ENCODE results near the gene LNP1. TPM values are rescaled to one million over a fixed set of nuclear protein-coding genes. Genes with fewer than 3 reads are reported as not detected.

The LNP1 gene
- total and polyA plus RNA-seq, 7 donors: 0.69 to 3.6 (median 2.9) TPM

- Histone ChIP-seq H3K9me3 (no peaks in the 10 kb centered on the region), H3K4me3 (no peak overlapping the region), H3K27ac (no peak overlapping the region), H3K27me3 (no peaks in the 10 kb centered on the region), H3K36me3 (peaks cover 3 to 73% (median 22%) of the 10 kb centered on the region in 4 donors), H3K4me1 (no peaks in the 10 kb centered on the region)
- DNase-seq: no peak
- TF ChIP-seq CTCF (IDR thresholded peaks at IDR 0.05) (no peak), POLR2A (IDR thresholded peaks at IDR 0.05) (no peak), EP300 (IDR thresholded peaks at IDR 0.05) (no peak), POLR2AphosphoS5 (IDR thresholded peaks at IDR 0.05) (no peak)
- WGBS, 2 donors: 94% methylated on average over 3 of the region's 3 CpGs
- intact Hi-C loops (cut with DNase I): no loop called here
These were observed 36.9 kb upstream of the LNP1 start for GRCh38 chr3:100364421-100364820.

GRCh38 chr3:100366424-100366823 is 34.9 kb upstream of the LNP1 start:
- intact Hi-C loops (cut with DNase I): no loop called here
- no peak for TF ChIP-seq CTCF (IDR thresholded peaks at IDR 0.05)
- no peak for TF ChIP-seq EP300 (IDR thresholded peaks at IDR 0.05)
- no peak for TF ChIP-seq POLR2A (IDR thresholded peaks at IDR 0.05)
- no peak for TF ChIP-seq POLR2AphosphoS5 (IDR thresholded peaks at IDR 0.05)
- H3K36me3 ChIP-seq: peaks cover 6 to 90% (median 24%) of the 10 kb centered on the region in 4 donors
- H3K27me3 ChIP-seq: no peaks in the 10 kb centered on the region
- H3K4me3 ChIP-seq: no peak overlapping the region
- H3K27ac ChIP-seq: no peak overlapping the region
- 79 to 89% methylated on average over 2 of the region's 2 CpGs for WGBS, 2 donors
- no peak for DNase-seq
- no peaks in the 10 kb centered on the region for H3K9me3 ChIP-seq
- H3K4me1 ChIP-seq: no peaks in the 10 kb centered on the region

GRCh38 chr3:100368441-100368840 is 32.9 kb upstream of the LNP1 start:
- 83 to 88% methylated on average over 8 of the region's 8 CpGs for WGBS, 2 donors
- no peak for TF ChIP-seq EP300 (IDR thresholded peaks at IDR 0.05)
- TF ChIP-seq POLR2AphosphoS5 (IDR thresholded peaks at IDR 0.05): no peak
- TF ChIP-seq POLR2A (IDR thresholded peaks at IDR 0.05): no peak
- no peak for TF ChIP-seq CTCF (IDR thresholded peaks at IDR 0.05)
- DNase-seq: no peak
- Histone ChIP-seq H3K27me3 (no peaks in the 10 kb centered on the region), H3K9me3 (no peaks in the 10 kb centered on the region), H3K27ac (no peak overlapping the region), H3K4me1 (no peaks in the 10 kb centered on the region), H3K36me3 (peaks cover 6 to 88% (median 32%) of the 10 kb centered on the region in 4 donors), H3K4me3 (no peak overlapping the region)
- intact Hi-C loops (cut with DNase I): no loop called here

- no peak for DNase-seq
- TF ChIP-seq POLR2AphosphoS5 (IDR thresholded peaks at IDR 0.05) (no peak), CTCF (IDR thresholded peaks at IDR 0.05) (no peak), POLR2A (IDR thresholded peaks at IDR 0.05) (no peak), EP300 (IDR thresholded peaks at IDR 0.05) (no peak)
- H3K9me3 ChIP-seq: no peaks in the 10 kb centered on the region
- H3K4me1 ChIP-seq: no peaks in the 10 kb centered on the region
- 95% methylated on average over 1 of the region's 1 CpG for WGBS, 2 donors
- H3K27ac ChIP-seq: no peak overlapping the region
- H3K27me3 ChIP-seq: no peaks in the 10 kb centered on the region
- intact Hi-C loops (cut with DNase I): no loop called here
- H3K36me3 ChIP-seq: peaks cover 6 to 75% (median 28%) of the 10 kb centered on the region in 4 donors
- H3K4me3 ChIP-seq: no peak overlapping the region
These were observed 30.6 kb upstream of the LNP1 start for GRCh38 chr3:100370756-100371155.

- Histone ChIP-seq H3K9me3 (no peaks in the 10 kb centered on the region), H3K36me3 (peaks cover 11 to 82% (median 28%) of the 10 kb centered on the region in 4 donors)
- intact Hi-C loops (cut with DNase I): no loop called here
These were observed 26.8 kb upstream of the LNP1 start for GRCh38 chr3:100374521-100374920.

More at GRCh38 chr3:100374521-100374920, 26.8 kb upstream of the LNP1 start:
- Histone ChIP-seq H3K4me3 (no peak overlapping the region), H3K27ac (no peak overlapping the region), H3K27me3 (no peaks in the 10 kb centered on the region), H3K4me1 (no peaks in the 10 kb centered on the region)
- DNase-seq: no peak
- TF ChIP-seq POLR2AphosphoS5 (IDR thresholded peaks at IDR 0.05) (no peak), EP300 (IDR thresholded peaks at IDR 0.05) (no peak)
